HG03280 (cell line): ENCODE measurements around the gene CMTM2.
"Not testable (repeated sequence)": the region's sequence is repeated elsewhere in the genome, so short reads cannot be mapped to it uniquely, and the experiment has no call there.

Source experiments
- ATAC-seq: cut with Tn5 transposase; IDR thresholded peaks from one replicate; pipeline ENCODE4 v1.9.1; 2021; ENCODE audit warnings: mild to moderate bottlenecking, moderate library complexity; ENCODE audit not compliant: unreplicated experiment

Gene CMTM2

GRCh38 chr16:66605177-66605978, 26.1 kb downstream of the CMTM2 start:
- peak; percentile 3 for ATAC-seq

GRCh38 chr16:66605979-66606751, 26.9 kb downstream of the CMTM2 start:
- ATAC-seq = no peak

GRCh38 chr16:66608241-66609138, 29.2 kb downstream of the CMTM2 start:
- ATAC-seq = peak; percentile 43

- no peak for ATAC-seq
Observed at GRCh38 chr16:66609139-66609510, 29.9 kb downstream of the CMTM2 start.

GRCh38 chr16:66610111-66610820, 31.0 kb downstream of the CMTM2 start:
- ATAC-seq = no peak

- not testable (repeated sequence) for ATAC-seq
Observed at GRCh38 chr16:66611911-66612310, 32.6 kb downstream of the CMTM2 start.

- no peak for ATAC-seq
Observed at GRCh38 chr16:66612422-66612821, 33.2 kb downstream of the CMTM2 start.

- no peak for ATAC-seq
Observed at GRCh38 chr16:66614161-66614802, 35.0 kb downstream of the CMTM2 start.

- no peak for ATAC-seq
Observed at GRCh38 chr16:66616169-66616568, 36.9 kb downstream of the CMTM2 start.

- no peak for ATAC-seq
Observed at GRCh38 chr16:66616592-66616991, 37.3 kb downstream of the CMTM2 start.

GRCh38 chr16:66617010-66617434, 37.8 kb downstream of the CMTM2 start:
- ATAC-seq = no peak

GRCh38 chr16:66617728-66618127, 38.5 kb downstream of the CMTM2 start:
- ATAC-seq = no peak

- ATAC-seq = no peak
Observed at GRCh38 chr16:66618588-66619375, 39.5 kb downstream of the CMTM2 start.

GRCh38 chr16:66619534-66620428, 40.5 kb downstream of the CMTM2 start:
- no peak for ATAC-seq

- no peak for ATAC-seq
Observed at GRCh38 chr16:66620429-66620795, 41.1 kb downstream of the CMTM2 start.

- no peak for ATAC-seq
Observed at GRCh38 chr16:66621973-66622372, 42.7 kb downstream of the CMTM2 start.

- ATAC-seq = no peak
Observed at GRCh38 chr16:66622863-66623262, 43.6 kb downstream of the CMTM2 start.

GRCh38 chr16:66623755-66624154, 44.5 kb downstream of the CMTM2 start:
- no peak for ATAC-seq
